Activated B cell treated with CpG ODN at 0.5 μM for 24 hours (primary cell): Measurements from ENCODE around the gene CCDC88C. TPM values are rescaled to one million over a fixed set of nuclear protein-coding genes. Genes with fewer than 3 reads are reported as not detected.

ENCODE experiments used
- ATAC-seq: fragments of 200-7000 bp; cut with Tn5 transposase; one replicate; pipeline ENCODE4 v1.10.0; 2021; ENCODE audit warnings: low read depth, mild to moderate bottlenecking, moderate library complexity
- CTCF ChIA-PET: fragments of 350-600 bp; sonication (Branson Sonifier 250); formaldehyde crosslinking; loops from one replicate; lab custom pipeline; 2021; ENCODE audit warnings: antibody characterized with exemption; lab: Charles Lee
- POLR2A ChIA-PET: fragments of 350-600 bp; sonication (Branson Sonifier 250); formaldehyde crosslinking; loops from one replicate; lab custom pipeline; 2021; ENCODE audit warnings: antibody characterized with exemption; lab: Charles Lee
- DNase-seq: peaks from one replicate; pipeline ENCODE4 v3.0.0; 2022
- H3K27ac Mint-ChIP-seq: one replicate; pipeline ENCODE4 v1.8.0; 2020; ENCODE audit warnings: mixed read lengths
- H3K27me3 Mint-ChIP-seq: one replicate; pipeline ENCODE4 v1.8.0; 2021; ENCODE audit warnings: mixed read lengths
- H3K36me3 Mint-ChIP-seq: one replicate; pipeline ENCODE4 v1.8.0; 2021; ENCODE audit warnings: low read depth, mixed read lengths
- H3K4me1 Mint-ChIP-seq: one replicate; pipeline ENCODE4 v1.8.0; 2021; ENCODE audit warnings: mixed read lengths
- H3K4me3 Mint-ChIP-seq: one replicate; pipeline ENCODE4 v1.8.0; 2020; ENCODE audit warnings: mild to moderate bottlenecking, mixed read lengths
- H3K9me3 Mint-ChIP-seq: one replicate; pipeline ENCODE4 v1.8.0; 2020; ENCODE audit warnings: mixed read lengths
- intact Hi-C: fragments of 100-400 bp; cut with micrococcal nuclease; formaldehyde crosslinking; loops from one replicate; pipeline ENCODE4 v1.15.1; 2024
- total RNA-seq: library from RNA; stranded (reverse); gene quantifications from 2 replicates; pipeline ENCODE4 v1.2.3, GENCODE V29; 2022
- TF ChIP-seq, protein P1 (sequence below): fragments of 200-600 bp; IDR thresholded peaks from one replicate; pipeline ENCODE4 v1.8.0; 2022; ENCODE audit warnings: antibody characterized with exemption, mild to moderate bottlenecking

Gene CCDC88C, protein sequence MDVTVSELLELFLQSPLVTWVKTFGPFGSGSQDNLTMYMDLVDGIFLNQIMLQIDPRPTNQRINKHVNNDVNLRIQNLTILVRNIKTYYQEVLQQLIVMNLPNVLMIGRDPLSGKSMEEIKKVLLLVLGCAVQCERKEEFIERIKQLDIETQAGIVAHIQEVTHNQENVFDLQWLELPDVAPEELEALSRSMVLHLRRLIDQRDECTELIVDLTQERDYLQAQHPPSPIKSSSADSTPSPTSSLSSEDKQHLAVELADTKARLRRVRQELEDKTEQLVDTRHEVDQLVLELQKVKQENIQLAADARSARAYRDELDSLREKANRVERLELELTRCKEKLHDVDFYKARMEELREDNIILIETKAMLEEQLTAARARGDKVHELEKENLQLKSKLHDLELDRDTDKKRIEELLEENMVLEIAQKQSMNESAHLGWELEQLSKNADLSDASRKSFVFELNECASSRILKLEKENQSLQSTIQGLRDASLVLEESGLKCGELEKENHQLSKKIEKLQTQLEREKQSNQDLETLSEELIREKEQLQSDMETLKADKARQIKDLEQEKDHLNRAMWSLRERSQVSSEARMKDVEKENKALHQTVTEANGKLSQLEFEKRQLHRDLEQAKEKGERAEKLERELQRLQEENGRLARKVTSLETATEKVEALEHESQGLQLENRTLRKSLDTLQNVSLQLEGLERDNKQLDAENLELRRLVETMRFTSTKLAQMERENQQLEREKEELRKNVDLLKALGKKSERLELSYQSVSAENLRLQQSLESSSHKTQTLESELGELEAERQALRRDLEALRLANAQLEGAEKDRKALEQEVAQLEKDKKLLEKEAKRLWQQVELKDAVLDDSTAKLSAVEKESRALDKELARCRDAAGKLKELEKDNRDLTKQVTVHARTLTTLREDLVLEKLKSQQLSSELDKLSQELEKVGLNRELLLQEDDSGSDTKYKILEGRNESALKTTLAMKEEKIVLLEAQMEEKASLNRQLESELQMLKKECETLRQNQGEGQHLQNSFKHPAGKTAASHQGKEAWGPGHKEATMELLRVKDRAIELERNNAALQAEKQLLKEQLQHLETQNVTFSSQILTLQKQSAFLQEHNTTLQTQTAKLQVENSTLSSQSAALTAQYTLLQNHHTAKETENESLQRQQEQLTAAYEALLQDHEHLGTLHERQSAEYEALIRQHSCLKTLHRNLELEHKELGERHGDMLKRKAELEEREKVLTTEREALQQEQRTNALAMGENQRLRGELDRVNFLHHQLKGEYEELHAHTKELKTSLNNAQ (N-terminal part only)
- 153 and 164 TPM in 2 replicates for total RNA-seq

DNA sequence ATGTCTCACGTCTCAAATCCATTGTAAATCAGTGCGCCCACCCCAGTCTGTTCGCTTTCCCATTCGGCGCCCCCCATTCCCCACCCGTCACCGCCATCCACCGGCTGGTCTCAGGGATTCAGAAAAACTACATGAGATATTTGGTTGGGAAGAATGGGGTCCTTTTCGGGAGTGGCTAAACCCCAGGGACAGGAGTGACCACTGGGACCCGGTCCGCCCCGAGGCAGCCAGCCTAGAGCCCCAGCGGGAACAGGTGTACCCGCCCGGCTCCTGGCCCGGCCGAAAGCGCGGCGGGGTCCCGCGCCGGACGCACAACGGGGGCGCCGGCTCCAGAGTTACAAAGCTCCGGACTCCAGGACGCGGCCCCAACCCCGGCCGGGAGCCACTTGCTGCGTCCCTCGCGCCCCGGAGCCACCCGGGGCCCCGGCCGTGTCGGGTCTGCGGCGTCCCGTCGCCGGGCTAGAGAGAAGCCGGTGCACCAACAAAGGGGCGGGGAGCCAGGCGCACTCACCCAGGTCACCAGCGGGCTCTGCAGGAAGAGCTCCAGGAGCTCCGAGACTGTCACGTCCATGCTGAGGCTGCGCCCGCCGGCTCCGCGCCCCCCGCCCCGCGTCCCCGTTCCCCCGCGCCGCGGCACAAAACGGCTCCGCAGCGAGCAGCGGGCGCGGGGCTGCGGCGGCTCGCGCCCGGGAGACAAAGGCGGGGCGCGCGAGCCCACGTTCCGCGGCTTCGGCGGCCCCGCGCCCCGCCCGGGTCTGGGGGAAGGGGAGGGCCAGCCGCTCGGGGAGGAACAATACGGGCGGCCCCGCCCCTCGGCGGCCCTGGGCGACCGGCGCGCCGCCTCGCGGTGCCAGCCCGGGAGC, at the start of gene CCDC88C:
CCDC88C (minus strand) TSS at position 701 of the 863 bp plus-strand sequence; CDS start at position 571, 130 bp downstream.
- no peaks in the 10 kb centered on the region for H3K9me3 Mint-ChIP-seq
- ATAC-seq (peak; percentile 59), DNase-seq (peak; percentile 88)
- TF ChIP-seq, protein P1, sequence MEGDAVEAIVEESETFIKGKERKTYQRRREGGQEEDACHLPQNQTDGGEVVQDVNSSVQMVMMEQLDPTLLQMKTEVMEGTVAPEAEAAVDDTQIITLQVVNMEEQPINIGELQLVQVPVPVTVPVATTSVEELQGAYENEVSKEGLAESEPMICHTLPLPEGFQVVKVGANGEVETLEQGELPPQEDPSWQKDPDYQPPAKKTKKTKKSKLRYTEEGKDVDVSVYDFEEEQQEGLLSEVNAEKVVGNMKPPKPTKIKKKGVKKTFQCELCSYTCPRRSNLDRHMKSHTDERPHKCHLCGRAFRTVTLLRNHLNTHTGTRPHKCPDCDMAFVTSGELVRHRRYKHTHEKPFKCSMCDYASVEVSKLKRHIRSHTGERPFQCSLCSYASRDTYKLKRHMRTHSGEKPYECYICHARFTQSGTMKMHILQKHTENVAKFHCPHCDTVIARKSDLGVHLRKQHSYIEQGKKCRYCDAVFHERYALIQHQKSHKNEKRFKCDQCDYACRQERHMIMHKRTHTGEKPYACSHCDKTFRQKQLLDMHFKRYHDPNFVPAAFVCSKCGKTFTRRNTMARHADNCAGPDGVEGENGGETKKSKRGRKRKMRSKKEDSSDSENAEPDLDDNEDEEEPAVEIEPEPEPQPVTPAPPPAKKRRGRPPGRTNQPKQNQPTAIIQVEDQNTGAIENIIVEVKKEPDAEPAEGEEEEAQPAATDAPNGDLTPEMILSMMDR = no peak
- ChIA-PET POLR2A (interaction anchor here (0.8 to 9.0 kb wide), 18 partner anchors 8 to 356 kb away, joined by 3 to 150 read pairs (median 16); partner anchors contain the start of gene PPP4R3A), CTCF (interaction anchor here (0.6 to 8.1 kb wide), 11 partner anchors 10 to 108 kb away, joined by 3 to 131 read pairs (median 8); no protein-coding TSS in a partner anchor)
- H3K36me3 Mint-ChIP-seq = peaks cover 41% of the 10 kb centered on the region
- H3K4me1 Mint-ChIP-seq = peaks cover 53% of the 10 kb centered on the region
- peak within 1 kb of the TSS; percentile 99 for H3K27ac Mint-ChIP-seq
- no peaks in the 10 kb centered on the region for H3K27me3 Mint-ChIP-seq
- peak within 1 kb of the TSS; percentile 97 for H3K4me3 Mint-ChIP-seq
- intact Hi-C loops = loop anchor here (2.0 to 5.0 kb wide), 3 partner anchors 357 to 1035 kb away; partner anchors contain the start of genes CALM1 and RPS6KA5

DNA sequence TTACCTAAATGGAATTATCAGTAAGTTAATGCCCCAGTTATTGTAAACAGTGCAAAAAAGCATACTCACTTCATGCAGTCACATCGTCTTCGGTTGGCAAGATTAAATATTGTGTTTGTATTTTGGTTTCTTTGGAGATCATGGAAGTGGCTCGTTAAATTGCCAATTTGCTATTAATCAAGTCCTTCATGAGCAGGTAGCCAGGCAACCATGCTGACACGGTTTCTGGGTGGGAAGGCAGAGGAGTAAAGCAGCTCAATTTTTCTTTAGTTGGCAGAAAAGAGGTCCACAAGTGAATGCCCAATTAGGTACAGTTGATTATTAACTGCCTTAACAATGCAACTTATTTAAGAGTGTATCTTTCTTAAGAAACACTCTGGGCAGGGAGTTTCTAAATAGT, 48.6 kb upstream of the CCDC88C start:
- peaks cover 5% of the 10 kb centered on the region for H3K4me1 Mint-ChIP-seq
- no peak overlapping the region for H3K27ac Mint-ChIP-seq
- ChIA-PET POLR2A (no interaction called here), CTCF (no interaction called here)
- ATAC-seq (no peak), DNase-seq (no peak)
- intact Hi-C loops = no loop called here
- H3K9me3 Mint-ChIP-seq = no peaks in the 10 kb centered on the region
- TF ChIP-seq, protein P1 = no peak
- H3K4me3 Mint-ChIP-seq = no peak overlapping the region
- no peaks in the 10 kb centered on the region for H3K27me3 Mint-ChIP-seq
- peaks cover 88% of the 10 kb centered on the region for H3K36me3 Mint-ChIP-seq

- CTCF ChIA-PET = no interaction called here
- H3K27ac Mint-ChIP-seq = no peak overlapping the region
- intact Hi-C loops = no loop called here
These were observed 47.1 kb upstream of the CCDC88C start for GRCh38 chr14:91464615-91465205.

DNA sequence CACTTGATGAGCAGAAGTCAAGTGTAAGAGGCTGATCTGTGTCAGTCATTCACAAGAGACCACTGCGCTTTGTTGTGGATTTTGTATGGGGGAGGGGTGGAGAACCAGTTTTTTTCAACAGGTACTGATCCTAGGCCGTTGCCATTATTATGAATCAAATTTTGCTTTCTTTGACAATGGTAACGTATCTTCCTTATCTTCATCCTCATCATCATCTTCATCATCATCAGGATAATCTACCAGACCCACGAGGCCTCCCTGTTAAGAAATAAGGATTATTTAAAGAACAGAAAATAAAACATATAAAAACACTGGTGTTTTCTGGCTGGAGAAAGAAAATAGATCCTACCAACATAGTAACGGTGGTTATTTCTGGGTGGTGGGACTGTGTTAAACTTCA, 41.0 kb upstream of the CCDC88C start:
- DNase-seq (no peak), ATAC-seq (no peak)
- peaks cover 79% of the 10 kb centered on the region for H3K36me3 Mint-ChIP-seq
- intact Hi-C loops = no loop called here
- H3K27me3 Mint-ChIP-seq = no peaks in the 10 kb centered on the region
- TF ChIP-seq, protein P1 = no peak
- H3K4me3 Mint-ChIP-seq = no peak overlapping the region
- CTCF ChIA-PET = no interaction called here
- no peaks in the 10 kb centered on the region for H3K9me3 Mint-ChIP-seq
- POLR2A ChIA-PET = no interaction called here
- no peak overlapping the region for H3K27ac Mint-ChIP-seq
- H3K4me1 Mint-ChIP-seq = peaks cover 8% of the 10 kb centered on the region

More at GRCh38 chr14:91464615-91465205, 47.1 kb upstream of the CCDC88C start:
- no peaks in the 10 kb centered on the region for H3K27me3 Mint-ChIP-seq
- no peaks in the 10 kb centered on the region for H3K9me3 Mint-ChIP-seq
- H3K4me3 Mint-ChIP-seq = no peak overlapping the region
- ATAC-seq (no peak), DNase-seq (no peak)
- H3K36me3 Mint-ChIP-seq = peaks cover 89% of the 10 kb centered on the region
- TF ChIP-seq, protein P1 = no peak
- POLR2A ChIA-PET = interaction anchor here (0.6 kb wide), 2 partner anchors 13 to 28 kb away, joined by 3 to 5 read pairs; no protein-coding TSS in a partner anchor
- H3K4me1 Mint-ChIP-seq = peaks cover 8% of the 10 kb centered on the region
